ENCODE results near the gene STMP1.

The STMP1 gene

GRCh38 chr7:135693558-135693957, 31.2 kb downstream of the STMP1 start:
- Mint-ChIP-seq H3K9me3 (no peaks in the 10 kb centered on the region), H3K4me1 (ENCODE audit: low read depth) (no peaks in the 10 kb centered on the region), H3K4me3 (no peak overlapping the region), H3K27ac (no peak overlapping the region), H3K27me3 (ENCODE audit: low read depth) (no peaks in the 10 kb centered on the region), H3K36me3 (ENCODE audit: low read depth) (peaks cover 2% of the 10 kb centered on the region)
- no peak for DNase-seq (ENCODE audit: low spot score)

- Mint-ChIP-seq H3K27me3 (ENCODE audit: low read depth) (no peaks in the 10 kb centered on the region), H3K4me1 (ENCODE audit: low read depth) (no peaks in the 10 kb centered on the region), H3K36me3 (ENCODE audit: low read depth) (no peaks in the 10 kb centered on the region), H3K9me3 (no peaks in the 10 kb centered on the region), H3K27ac (no peak overlapping the region), H3K4me3 (no peak overlapping the region)
- no peak for DNase-seq (ENCODE audit: low spot score)
Observed at GRCh38 chr7:135697276-135698049, 35.1 kb downstream of the STMP1 start.

GRCh38 chr7:135704074-135704473, 41.8 kb downstream of the STMP1 start:
- Mint-ChIP-seq H3K27ac (no peak overlapping the region), H3K4me3 (no peak overlapping the region), H3K9me3 (no peaks in the 10 kb centered on the region)

GRCh38 chr7:135704698-135705097, 42.4 kb downstream of the STMP1 start:
- Mint-ChIP-seq H3K27ac (no peak overlapping the region), H3K4me3 (no peak overlapping the region), H3K36me3 (ENCODE audit: low read depth) (no peaks in the 10 kb centered on the region), H3K27me3 (ENCODE audit: low read depth) (no peaks in the 10 kb centered on the region), H3K9me3 (no peaks in the 10 kb centered on the region), H3K4me1 (ENCODE audit: low read depth) (no peaks in the 10 kb centered on the region)
- no peak for DNase-seq (ENCODE audit: low spot score)

More at GRCh38 chr7:135704074-135704473, 41.8 kb downstream of the STMP1 start:
- no peaks in the 10 kb centered on the region for H3K36me3 Mint-ChIP-seq (ENCODE audit: low read depth)
- H3K27me3 Mint-ChIP-seq (ENCODE audit: low read depth) = no peaks in the 10 kb centered on the region
- H3K4me1 Mint-ChIP-seq (ENCODE audit: low read depth) = no peaks in the 10 kb centered on the region
- no peak for DNase-seq (ENCODE audit: low spot score)

GRCh38 chr7:135706038-135706742, 43.9 kb downstream of the STMP1 start:
- H3K27ac Mint-ChIP-seq = no peak overlapping the region

GRCh38 chr7:135706858-135707569, 44.7 kb downstream of the STMP1 start:
- Mint-ChIP-seq H3K27me3 (ENCODE audit: low read depth) (no peaks in the 10 kb centered on the region), H3K4me3 (no peak overlapping the region), H3K9me3 (no peaks in the 10 kb centered on the region), H3K27ac (no peak overlapping the region), H3K36me3 (ENCODE audit: low read depth) (no peaks in the 10 kb centered on the region), H3K4me1 (ENCODE audit: low read depth) (no peaks in the 10 kb centered on the region)
- no peak for DNase-seq (ENCODE audit: low spot score)

More at GRCh38 chr7:135706038-135706742, 43.9 kb downstream of the STMP1 start:
- Mint-ChIP-seq H3K4me3 (no peak overlapping the region), H3K9me3 (no peaks in the 10 kb centered on the region), H3K36me3 (ENCODE audit: low read depth) (no peaks in the 10 kb centered on the region), H3K4me1 (ENCODE audit: low read depth) (no peaks in the 10 kb centered on the region), H3K27me3 (ENCODE audit: low read depth) (no peaks in the 10 kb centered on the region)
- no peak for DNase-seq (ENCODE audit: low spot score)

GRCh38 chr7:135707570-135707966, 45.3 kb downstream of the STMP1 start:
- H3K36me3 Mint-ChIP-seq (ENCODE audit: low read depth) = no peaks in the 10 kb centered on the region
- H3K27ac Mint-ChIP-seq = no peak overlapping the region
- no peaks in the 10 kb centered on the region for H3K4me1 Mint-ChIP-seq (ENCODE audit: low read depth)
- no peak for DNase-seq (ENCODE audit: low spot score)
- H3K27me3 Mint-ChIP-seq (ENCODE audit: low read depth) = no peaks in the 10 kb centered on the region
- H3K9me3 Mint-ChIP-seq = no peaks in the 10 kb centered on the region
- no peak overlapping the region for H3K4me3 Mint-ChIP-seq

- Mint-ChIP-seq H3K9me3 (no peaks in the 10 kb centered on the region), H3K36me3 (ENCODE audit: low read depth) (no peaks in the 10 kb centered on the region), H3K27me3 (ENCODE audit: low read depth) (no peaks in the 10 kb centered on the region), H3K27ac (no peak overlapping the region), H3K4me3 (no peak overlapping the region), H3K4me1 (ENCODE audit: low read depth) (no peaks in the 10 kb centered on the region)
- DNase-seq (ENCODE audit: low spot score) = no peak
Observed at GRCh38 chr7:135708041-135708440, 45.7 kb downstream of the STMP1 start.

- no peaks in the 10 kb centered on the region for H3K36me3 Mint-ChIP-seq (ENCODE audit: low read depth)
- H3K27me3 Mint-ChIP-seq (ENCODE audit: low read depth) = no peaks in the 10 kb centered on the region
- DNase-seq (ENCODE audit: low spot score) = no peak
- no peak overlapping the region for H3K27ac Mint-ChIP-seq
- H3K4me1 Mint-ChIP-seq (ENCODE audit: low read depth) = no peaks in the 10 kb centered on the region
- no peak overlapping the region for H3K4me3 Mint-ChIP-seq
- H3K9me3 Mint-ChIP-seq = no peaks in the 10 kb centered on the region
Observed at GRCh38 chr7:135709508-135709907, 47.2 kb downstream of the STMP1 start.

GRCh38 chr7:135710417-135711138, 48.3 kb downstream of the STMP1 start:
- H3K4me1 Mint-ChIP-seq (ENCODE audit: low read depth) = no peaks in the 10 kb centered on the region
- H3K4me3 Mint-ChIP-seq = no peak overlapping the region
- no peak for DNase-seq (ENCODE audit: low spot score)
- H3K36me3 Mint-ChIP-seq (ENCODE audit: low read depth) = no peaks in the 10 kb centered on the region
- H3K27ac Mint-ChIP-seq = no peak overlapping the region
- no peaks in the 10 kb centered on the region for H3K27me3 Mint-ChIP-seq (ENCODE audit: low read depth)
- H3K9me3 Mint-ChIP-seq = no peaks in the 10 kb centered on the region

- DNase-seq (ENCODE audit: low spot score) = no peak
- Mint-ChIP-seq H3K4me3 (no peak overlapping the region), H3K27me3 (ENCODE audit: low read depth) (no peaks in the 10 kb centered on the region), H3K4me1 (ENCODE audit: low read depth) (no peaks in the 10 kb centered on the region), H3K9me3 (no peaks in the 10 kb centered on the region), H3K27ac (no peak overlapping the region), H3K36me3 (ENCODE audit: low read depth) (no peaks in the 10 kb centered on the region)
Observed at GRCh38 chr7:135711139-135711469, 48.8 kb downstream of the STMP1 start.

GRCh38 chr7:135712182-135712782, 50.0 kb downstream of the STMP1 start:
- no peaks in the 10 kb centered on the region for H3K27me3 Mint-ChIP-seq (ENCODE audit: low read depth)
- DNase-seq (ENCODE audit: low spot score) = no peak
- H3K27ac Mint-ChIP-seq = no peak overlapping the region
- no peaks in the 10 kb centered on the region for H3K4me1 Mint-ChIP-seq (ENCODE audit: low read depth)
- H3K4me3 Mint-ChIP-seq = no peak overlapping the region
- no peaks in the 10 kb centered on the region for H3K36me3 Mint-ChIP-seq (ENCODE audit: low read depth)
- H3K9me3 Mint-ChIP-seq = no peaks in the 10 kb centered on the region

GRCh38 chr7:135712796-135713195, 50.5 kb downstream of the STMP1 start:
- Mint-ChIP-seq H3K9me3 (no peaks in the 10 kb centered on the region), H3K27ac (no peak overlapping the region), H3K27me3 (ENCODE audit: low read depth) (no peaks in the 10 kb centered on the region), H3K4me3 (no peak overlapping the region), H3K4me1 (ENCODE audit: low read depth) (no peaks in the 10 kb centered on the region), H3K36me3 (ENCODE audit: low read depth) (no peaks in the 10 kb centered on the region)
- DNase-seq (ENCODE audit: low spot score) = no peak

Measured in T-helper 2 cell treated with Interferon-gamma antibody and Interleukin-4, amounts not matched to agents 5 μg/mL and 100 μg/mL, for 36 hours (primary cell).